ENCODE data around the gene RPS21.

DNA sequence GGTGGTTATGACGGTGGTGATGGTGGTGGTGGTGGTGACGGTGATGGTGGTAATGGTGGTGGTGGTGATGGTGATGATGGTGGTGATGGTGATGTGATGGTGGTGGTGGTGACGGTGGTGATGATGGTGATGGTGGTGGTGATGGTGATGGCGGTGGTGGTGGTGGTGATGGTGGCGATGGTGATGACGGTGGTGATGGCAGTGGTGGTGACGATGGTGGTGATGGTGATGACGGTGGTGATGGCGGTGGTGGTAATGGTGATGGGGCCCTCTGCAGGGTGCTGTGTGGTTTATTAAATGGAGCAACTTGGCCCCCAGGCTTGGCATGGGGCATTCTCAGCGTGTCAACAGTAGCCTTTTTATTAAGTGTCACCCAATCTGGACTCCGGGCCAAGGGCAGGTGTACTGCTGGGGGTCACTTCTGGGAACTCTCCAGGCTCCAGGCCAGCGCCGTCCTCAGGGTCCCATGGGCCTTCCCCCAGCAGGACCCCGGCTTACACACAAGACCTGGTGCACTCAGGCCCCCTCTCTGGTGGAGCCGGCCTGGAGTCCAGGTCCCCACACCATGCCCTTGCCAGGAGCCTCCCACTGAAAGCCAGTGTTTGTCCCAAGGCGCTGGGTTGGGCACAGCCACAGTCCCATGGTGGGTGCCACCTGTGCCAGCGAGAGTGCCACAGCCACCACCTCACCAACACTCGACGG lies 11.4 kb downstream of the RPS21 start:
- no peak for TF ChIP-seq EP300 (conservative IDR thresholded peaks at IDR 0.05; ENCODE audit: poor library complexity, severe bottlenecking)
- TF ChIP-seq, protein P1, sequence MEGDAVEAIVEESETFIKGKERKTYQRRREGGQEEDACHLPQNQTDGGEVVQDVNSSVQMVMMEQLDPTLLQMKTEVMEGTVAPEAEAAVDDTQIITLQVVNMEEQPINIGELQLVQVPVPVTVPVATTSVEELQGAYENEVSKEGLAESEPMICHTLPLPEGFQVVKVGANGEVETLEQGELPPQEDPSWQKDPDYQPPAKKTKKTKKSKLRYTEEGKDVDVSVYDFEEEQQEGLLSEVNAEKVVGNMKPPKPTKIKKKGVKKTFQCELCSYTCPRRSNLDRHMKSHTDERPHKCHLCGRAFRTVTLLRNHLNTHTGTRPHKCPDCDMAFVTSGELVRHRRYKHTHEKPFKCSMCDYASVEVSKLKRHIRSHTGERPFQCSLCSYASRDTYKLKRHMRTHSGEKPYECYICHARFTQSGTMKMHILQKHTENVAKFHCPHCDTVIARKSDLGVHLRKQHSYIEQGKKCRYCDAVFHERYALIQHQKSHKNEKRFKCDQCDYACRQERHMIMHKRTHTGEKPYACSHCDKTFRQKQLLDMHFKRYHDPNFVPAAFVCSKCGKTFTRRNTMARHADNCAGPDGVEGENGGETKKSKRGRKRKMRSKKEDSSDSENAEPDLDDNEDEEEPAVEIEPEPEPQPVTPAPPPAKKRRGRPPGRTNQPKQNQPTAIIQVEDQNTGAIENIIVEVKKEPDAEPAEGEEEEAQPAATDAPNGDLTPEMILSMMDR (IDR thresholded peaks at IDR 0.05; ENCODE audit: poor library complexity, severe bottlenecking), result no peak
- TF ChIP-seq, protein P2, sequence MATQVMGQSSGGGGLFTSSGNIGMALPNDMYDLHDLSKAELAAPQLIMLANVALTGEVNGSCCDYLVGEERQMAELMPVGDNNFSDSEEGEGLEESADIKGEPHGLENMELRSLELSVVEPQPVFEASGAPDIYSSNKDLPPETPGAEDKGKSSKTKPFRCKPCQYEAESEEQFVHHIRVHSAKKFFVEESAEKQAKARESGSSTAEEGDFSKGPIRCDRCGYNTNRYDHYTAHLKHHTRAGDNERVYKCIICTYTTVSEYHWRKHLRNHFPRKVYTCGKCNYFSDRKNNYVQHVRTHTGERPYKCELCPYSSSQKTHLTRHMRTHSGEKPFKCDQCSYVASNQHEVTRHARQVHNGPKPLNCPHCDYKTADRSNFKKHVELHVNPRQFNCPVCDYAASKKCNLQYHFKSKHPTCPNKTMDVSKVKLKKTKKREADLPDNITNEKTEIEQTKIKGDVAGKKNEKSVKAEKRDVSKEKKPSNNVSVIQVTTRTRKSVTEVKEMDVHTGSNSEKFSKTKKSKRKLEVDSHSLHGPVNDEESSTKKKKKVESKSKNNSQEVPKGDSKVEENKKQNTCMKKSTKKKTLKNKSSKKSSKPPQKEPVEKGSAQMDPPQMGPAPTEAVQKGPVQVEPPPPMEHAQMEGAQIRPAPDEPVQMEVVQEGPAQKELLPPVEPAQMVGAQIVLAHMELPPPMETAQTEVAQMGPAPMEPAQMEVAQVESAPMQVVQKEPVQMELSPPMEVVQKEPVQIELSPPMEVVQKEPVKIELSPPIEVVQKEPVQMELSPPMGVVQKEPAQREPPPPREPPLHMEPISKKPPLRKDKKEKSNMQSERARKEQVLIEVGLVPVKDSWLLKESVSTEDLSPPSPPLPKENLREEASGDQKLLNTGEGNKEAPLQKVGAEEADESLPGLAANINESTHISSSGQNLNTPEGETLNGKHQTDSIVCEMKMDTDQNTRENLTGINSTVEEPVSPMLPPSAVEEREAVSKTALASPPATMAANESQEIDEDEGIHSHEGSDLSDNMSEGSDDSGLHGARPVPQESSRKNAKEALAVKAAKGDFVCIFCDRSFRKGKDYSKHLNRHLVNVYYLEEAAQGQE (IDR thresholded peaks at IDR 0.05; ENCODE audit: borderline replicate concordance), result no peak

All from neural cell (in vitro differentiated cells).